Measurements from ENCODE around the gene ALX3.

Gene ALX3

GRCh38 chr1:110021285-110021684, 49.2 kb downstream of the ALX3 start:
- no peak for DNase-seq (ENCODE audit: low read depth)
- H3K4me3 ChIP-seq (ENCODE audit: control insufficient read depth, low read depth, low read length) = no peak overlapping the region
- no peak for TF ChIP-seq CTCF (conservative IDR thresholded peaks at IDR 0.05; ENCODE audit: control insufficient read depth, insufficient read depth, low read depth, low read length)

DNA sequence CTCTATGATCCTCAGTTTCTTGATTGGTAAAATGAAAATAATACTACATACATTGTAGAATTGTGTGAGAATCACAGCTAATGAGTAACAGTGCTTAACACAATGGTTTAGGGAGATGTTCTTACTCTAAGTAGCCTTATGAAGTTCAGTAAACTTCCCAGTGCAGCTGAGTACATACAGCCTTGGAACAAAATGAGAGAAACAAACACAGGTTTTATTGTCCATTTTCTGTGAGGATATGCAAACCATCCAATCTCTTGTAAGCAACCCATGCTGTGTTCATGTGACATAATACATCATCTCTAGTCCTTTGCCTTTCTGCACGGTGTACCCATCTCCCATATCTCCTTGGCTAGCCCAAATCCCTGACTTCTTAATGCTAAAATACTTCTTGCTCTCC, 50.7 kb downstream of the ALX3 start:
- no peak for TF ChIP-seq CTCF (conservative IDR thresholded peaks at IDR 0.05; ENCODE audit: control insufficient read depth, insufficient read depth, low read depth, low read length)
- no peak overlapping the region for H3K4me3 ChIP-seq (ENCODE audit: control insufficient read depth, low read depth, low read length)
- no peak for DNase-seq (ENCODE audit: low read depth)

DNA sequence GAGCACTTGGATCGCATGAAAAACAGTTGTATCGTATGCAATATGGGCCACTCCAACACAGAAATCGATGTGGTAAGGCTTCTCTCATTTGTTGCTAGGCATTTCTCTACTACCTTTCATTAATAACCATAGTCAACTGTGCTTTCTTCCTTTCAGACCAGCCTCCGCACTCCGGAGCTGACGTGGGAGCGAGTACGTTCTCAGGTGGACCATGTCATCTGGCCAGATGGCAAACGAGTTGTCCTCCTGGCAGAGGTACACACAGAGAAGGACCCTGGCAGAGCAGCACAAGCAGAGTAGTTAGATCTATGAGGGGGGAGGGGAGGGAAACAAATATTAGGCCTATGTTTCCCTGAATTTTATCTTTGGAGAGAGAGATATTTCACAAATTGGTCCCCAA, 52.1 kb downstream of the ALX3 start:
- DNase-seq (ENCODE audit: low read depth) = no peak
- no peak for TF ChIP-seq CTCF (conservative IDR thresholded peaks at IDR 0.05; ENCODE audit: control insufficient read depth, insufficient read depth, low read depth, low read length)
- H3K4me3 ChIP-seq (ENCODE audit: control insufficient read depth, low read depth, low read length) = no peak overlapping the region

DNA sequence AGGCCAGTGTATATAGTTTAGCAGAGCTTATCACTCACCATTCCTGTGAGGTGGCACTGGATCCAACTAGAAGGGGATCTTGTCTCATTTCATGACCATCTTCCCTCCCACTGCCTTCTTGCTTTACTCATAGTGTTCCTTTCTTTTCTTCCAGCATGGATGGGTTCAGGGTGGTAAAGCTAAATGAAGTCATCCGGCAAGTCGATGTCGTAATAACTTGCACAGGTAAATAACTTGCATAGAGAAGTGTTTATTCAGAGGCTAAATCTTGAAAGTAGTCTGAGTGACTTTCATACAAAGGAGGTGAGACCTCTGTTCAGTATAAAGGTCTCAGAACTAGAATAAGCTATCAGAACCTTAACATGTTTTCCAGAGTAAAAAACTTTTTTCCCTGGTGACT, 52.7 kb downstream of the ALX3 start:
- no peak overlapping the region for H3K4me3 ChIP-seq (ENCODE audit: control insufficient read depth, low read depth, low read length)
- TF ChIP-seq CTCF (conservative IDR thresholded peaks at IDR 0.05; ENCODE audit: control insufficient read depth, insufficient read depth, low read depth, low read length) = no peak
- DNase-seq (ENCODE audit: low read depth) = no peak

DNA sequence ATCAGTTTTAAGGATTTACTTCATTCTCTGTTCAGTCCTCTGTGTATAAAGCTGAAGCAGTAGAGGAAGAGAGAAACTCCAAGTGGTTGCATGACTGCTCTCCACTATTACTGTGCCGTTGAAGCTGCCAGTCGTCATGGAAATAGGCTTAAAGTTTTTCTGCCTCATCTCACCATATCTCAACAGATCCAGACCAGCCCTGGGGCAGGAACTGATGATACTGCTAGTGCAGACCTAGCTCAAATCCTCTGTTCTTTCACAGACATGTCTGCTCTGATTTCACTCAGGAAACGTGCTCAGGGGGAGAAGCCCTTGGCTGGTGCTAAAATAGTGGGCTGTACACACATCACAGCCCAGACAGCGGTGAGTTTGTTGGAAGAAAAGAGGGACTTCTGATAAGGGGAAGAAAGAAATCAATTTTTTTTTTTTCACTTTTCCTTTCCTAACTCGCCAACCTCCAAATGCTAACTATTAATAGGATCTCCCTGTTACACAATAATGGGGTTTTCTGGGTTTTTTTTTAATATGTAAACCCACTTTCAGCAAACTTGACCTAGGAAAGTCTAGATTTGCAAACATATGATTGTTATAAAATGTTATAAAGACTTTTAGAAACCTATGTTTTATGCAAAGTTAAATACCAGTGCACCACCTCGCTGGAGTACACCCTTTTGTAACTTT, 58.2 kb downstream of the ALX3 start:
- no peak for TF ChIP-seq CTCF (conservative IDR thresholded peaks at IDR 0.05; ENCODE audit: control insufficient read depth, insufficient read depth, low read depth, low read length)
- H3K4me3 ChIP-seq (ENCODE audit: control insufficient read depth, low read depth, low read length) = no peak overlapping the region
- DNase-seq (ENCODE audit: low read depth) = no peak

GRCh38 chr1:110011527-110012041, 58.9 kb downstream of the ALX3 start:
- peak; percentile 64 for TF ChIP-seq CTCF (conservative IDR thresholded peaks at IDR 0.05; ENCODE audit: control insufficient read depth, insufficient read depth, low read depth, low read length)
- H3K4me3 ChIP-seq (ENCODE audit: control insufficient read depth, low read depth, low read length) = no peak overlapping the region
- DNase-seq (ENCODE audit: low read depth) = peak; percentile 76

Measured in fibroblast of mammary gland (primary cell).